Measurements from ENCODE around the gene CUBN.

- TF ChIP-seq POLR2A (IDR thresholded peaks at IDR 0.05; ENCODE audit: extremely low read depth, insufficient read length) (no peak), CTCF (IDR thresholded peaks at IDR 0.05; ENCODE audit: low read depth, low read length) (no peak), MYC (IDR thresholded peaks at IDR 0.05; ENCODE audit: low read depth, low read length) (no peak), MAX (IDR thresholded peaks at IDR 0.05; ENCODE audit: low read depth, low read length) (no peak)
These were observed 51.7 kb downstream of the CUBN start for GRCh38 chr10:17077890-17078289.
